Tibial nerve (tissue), 4 donors: ENCODE results near the gene RAD50. TPM values are rescaled to one million over a fixed set of nuclear protein-coding genes. Genes with fewer than 3 reads are reported as not detected.

Experiments
- DNase-seq, 2 donors: peaks; one replicate each; pipeline ENCODE4 v3.0.0-alpha.2; 2019; ENCODE audit warnings: low spot score in 2 of 2
- H3K27ac ChIP-seq, 4 donors: fragments of 200-600 bp; sonication (generic) in 3 of 4; one replicate each; pipeline ENCODE4 v1.5.1; 2017 to 2019; ENCODE audit warnings: mild to moderate bottlenecking in 1 of 4
- H3K27me3 ChIP-seq, 2 donors: fragments of 200-600 bp; sonication (generic) in 1 of 2; one replicate each; pipeline versions ENCODE4 v1.5.1 to v1.6.0; 2017 to 2019
- H3K36me3 ChIP-seq, 3 donors: fragments of 200-600 bp; sonication (generic); one replicate each; pipeline ENCODE4 v1.5.1; 2018 to 2019
- H3K4me1 ChIP-seq, 4 donors: fragments of 200-600 bp; sonication (generic) in 3 of 4; one replicate each; pipeline ENCODE4 v1.5.1; 2017 to 2019
- H3K4me3 ChIP-seq, 4 donors: fragments of 200-600 bp; sonication (generic) in 3 of 4; one replicate each; pipeline ENCODE4 v1.5.1; 2017 to 2019; ENCODE audit warnings: mild to moderate bottlenecking in 1 of 4, moderate library complexity in 1 of 4
- H3K9me3 ChIP-seq, 4 donors: fragments of 200-600 bp; sonication (generic) in 3 of 4; one replicate each; pipeline ENCODE4 v1.5.1; 2017 to 2019
- CTCF ChIP-seq, 5 experiments: fragments of 200-600 bp in 3 of 5; fragments of 450-650 bp in 2 of 5; sonication (generic) in 3 of 5; IDR thresholded peaks; one replicate each; pipeline ENCODE4 v1.5.1; 2016 to 2019; ENCODE audit warnings: antibody characterized with exemption in 5 of 5, mild to moderate bottlenecking in 3 of 5, moderate library complexity in 2 of 5
- EP300 ChIP-seq, 2 donors: sonication (generic); formaldehyde crosslinking; IDR thresholded peaks; one replicate each; pipeline ENCODE4 v1.6.1; 2017; ENCODE audit warnings: antibody characterized with exemption in 2 of 2, mild to moderate bottlenecking in 1 of 2
- POLR2A ChIP-seq, 2 donors: fragments of 450-650 bp; IDR thresholded peaks; one replicate each; pipeline ENCODE4 v1.6.1; 2017; ENCODE audit warnings: antibody characterized with exemption in 2 of 2, mild to moderate bottlenecking in 2 of 2, moderate library complexity in 2 of 2
- WGBS, 2 donors: methylation state at CpG; one replicate each; pipeline ENCODE4 v1.1.5; 2018; 5-methylcytosine and 5-hydroxymethylcytosine counted together
- total RNA-seq, 4 donors: library from RNA; depleted of rRNA; stranded (reverse); fragments of >200 nt; gene quantifications; one replicate each; pipeline ENCODE4 v1.1.0, GENCODE V29; 2016

Gene RAD50
- total RNA-seq, 4 donors from 2014 or later = 36.5 to 40.5 (median 39.2) TPM

GRCh38 chr5:132526290-132526973 is 30.3 kb upstream of the RAD50 start:
- TF ChIP-seq CTCF (IDR thresholded peaks at IDR 0.05) = peak; percentile 73 to 92 (median 77)
- TF ChIP-seq POLR2A (IDR thresholded peaks at IDR 0.05) = no peak
- Histone ChIP-seq H3K4me3 (no peak overlapping the region), H3K27ac (no peak overlapping the region), H3K27me3 (no peaks in the 10 kb centered on the region), H3K9me3 (peaks cover 0 to 6% (median 2%) of the 10 kb centered on the region in 4 donors), H3K4me1 (peaks cover 0 to 4% (median 0%) of the 10 kb centered on the region in 4 donors), H3K36me3 (no peaks in the 10 kb centered on the region)
- DNase-seq = peak in 1 of 2 donors; percentile 75
- 38 to 45% methylated on average over 11 of the region's 11 CpGs for WGBS, 2 donors

DNA sequence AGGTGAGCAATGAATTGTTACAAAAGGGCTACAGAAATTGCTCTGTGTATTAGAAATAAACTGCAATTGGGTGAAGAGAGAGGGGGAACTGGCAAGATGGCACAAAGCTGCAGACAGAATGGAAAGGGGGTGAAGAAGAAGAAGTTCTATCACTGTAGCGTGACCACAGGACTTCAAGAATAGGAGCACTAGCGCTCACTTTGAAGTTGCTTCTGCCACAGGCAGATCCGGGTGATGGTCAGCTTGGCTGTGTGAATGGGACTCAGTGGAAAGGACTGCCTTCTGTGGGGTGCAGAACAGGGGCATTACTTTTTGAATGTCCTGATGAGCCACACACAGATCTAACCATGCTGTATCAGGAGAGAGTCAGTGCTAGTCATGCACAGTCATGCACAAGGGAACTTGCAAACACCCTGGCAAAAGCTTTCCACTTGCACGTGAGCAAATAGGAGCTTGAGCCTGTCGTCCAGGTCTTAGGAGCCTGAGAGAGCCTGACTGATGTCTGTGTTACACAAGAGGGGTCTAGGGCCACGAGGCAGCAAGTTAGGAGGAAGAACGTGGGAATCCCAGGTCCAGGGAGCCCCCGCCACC is 29.7 kb upstream of the RAD50 start:
- Histone ChIP-seq H3K4me1 (peaks cover 0 to 4% (median 0%) of the 10 kb centered on the region in 4 donors), H3K27ac (no peak overlapping the region), H3K9me3 (no peaks in the 10 kb centered on the region), H3K27me3 (no peaks in the 10 kb centered on the region), H3K4me3 (no peak overlapping the region), H3K36me3 (no peaks in the 10 kb centered on the region)
- 65 to 68% methylated on average over 8 of the region's 8 CpGs for WGBS, 2 donors
- TF ChIP-seq POLR2A (IDR thresholded peaks at IDR 0.05) = no peak
- no peak for TF ChIP-seq EP300 (IDR thresholded peaks at IDR 0.05)
- TF ChIP-seq CTCF (IDR thresholded peaks at IDR 0.05) = no peak
- DNase-seq = no peak

- WGBS, 2 donors = 94 to 96% methylated on average over 2 of the region's 2 CpGs
- no peaks in the 10 kb centered on the region for H3K27me3 ChIP-seq
- H3K27ac ChIP-seq = no peak overlapping the region
Observed at GRCh38 chr5:132528021-132528420, 28.8 kb upstream of the RAD50 start.

DNA sequence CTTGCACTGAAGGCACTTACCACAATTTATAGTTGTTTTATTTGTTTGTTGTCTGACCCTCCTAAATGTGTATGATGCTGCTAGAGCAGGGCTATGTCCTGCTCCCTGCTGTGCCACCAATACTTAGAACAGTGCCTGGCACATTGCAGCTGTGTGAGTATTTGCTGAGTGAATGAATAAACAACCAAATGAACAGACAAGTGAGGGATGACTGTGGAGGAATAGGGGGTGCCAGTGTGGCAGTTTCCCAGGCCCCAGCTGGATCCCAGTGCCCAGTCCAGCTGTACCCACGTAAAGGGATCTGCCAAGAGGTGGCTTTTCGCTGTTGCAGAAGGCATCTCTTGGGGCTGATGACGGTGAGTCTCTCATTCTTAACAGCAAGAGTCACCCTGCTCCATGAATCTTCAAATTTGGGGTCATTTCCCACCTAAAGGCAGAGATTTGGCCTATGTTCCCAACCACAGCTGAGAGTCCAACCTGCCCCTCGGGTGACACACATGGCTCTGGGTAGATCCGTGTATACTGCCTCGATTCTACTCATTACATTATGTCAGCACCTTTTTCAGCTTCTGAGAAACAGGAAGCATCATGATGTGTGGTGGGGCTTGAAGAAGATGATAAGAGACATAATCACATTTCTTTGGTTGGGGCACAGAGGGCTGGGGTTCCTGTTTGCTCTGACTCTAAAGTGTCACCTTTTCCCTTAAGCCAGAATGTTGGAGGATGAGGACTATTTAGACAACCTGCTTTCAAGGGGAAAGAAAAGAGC is 27.7 kb upstream of the RAD50 start:
- Histone ChIP-seq H3K27me3 (no peaks in the 10 kb centered on the region), H3K4me1 (peaks cover 0 to 4% (median 0%) of the 10 kb centered on the region in 4 donors), H3K4me3 (no peak overlapping the region), H3K27ac (no peak overlapping the region), H3K9me3 (no peaks in the 10 kb centered on the region), H3K36me3 (no peaks in the 10 kb centered on the region)
- DNase-seq = no peak
- no peak for TF ChIP-seq CTCF (IDR thresholded peaks at IDR 0.05)
- TF ChIP-seq EP300 (IDR thresholded peaks at IDR 0.05) = no peak
- TF ChIP-seq POLR2A (IDR thresholded peaks at IDR 0.05) = no peak
- 81% methylated on average over 6 of the region's 6 CpGs for WGBS, 2 donors

More at GRCh38 chr5:132528021-132528420, 28.8 kb upstream of the RAD50 start:
- no peak for TF ChIP-seq EP300 (IDR thresholded peaks at IDR 0.05)
- TF ChIP-seq POLR2A (IDR thresholded peaks at IDR 0.05) = no peak
- TF ChIP-seq CTCF (IDR thresholded peaks at IDR 0.05) = no peak
- DNase-seq = no peak
- peaks cover 0 to 4% (median 0%) of the 10 kb centered on the region in 4 donors for H3K4me1 ChIP-seq
- no peaks in the 10 kb centered on the region for H3K9me3 ChIP-seq
- H3K4me3 ChIP-seq = no peak overlapping the region
- H3K36me3 ChIP-seq = no peaks in the 10 kb centered on the region

DNA sequence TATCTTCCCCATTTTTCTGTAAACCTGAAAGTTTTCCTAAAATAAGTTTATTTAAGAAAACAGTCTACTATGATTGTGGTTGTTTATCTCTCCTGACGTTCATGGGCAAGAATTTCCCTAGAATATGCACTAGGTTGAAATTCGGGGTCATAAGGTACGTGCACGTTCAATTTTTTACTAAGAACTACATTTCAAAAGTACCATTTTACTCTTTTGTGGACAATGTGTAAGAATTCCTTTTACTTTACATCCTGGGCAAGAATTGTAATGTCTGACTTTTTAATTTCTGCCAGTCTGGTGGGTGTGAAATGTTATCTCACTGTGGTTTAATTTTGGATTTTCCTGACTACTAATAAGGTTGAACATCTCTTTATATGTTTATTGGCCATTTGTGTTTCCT is 25.8 kb upstream of the RAD50 start:
- TF ChIP-seq EP300 (IDR thresholded peaks at IDR 0.05) (no peak), CTCF (IDR thresholded peaks at IDR 0.05) (no peak), POLR2A (IDR thresholded peaks at IDR 0.05) (no peak)
- no peak for DNase-seq
- Histone ChIP-seq H3K4me1 (peaks cover 0 to 4% (median 0%) of the 10 kb centered on the region in 4 donors), H3K36me3 (no peaks in the 10 kb centered on the region), H3K27me3 (no peaks in the 10 kb centered on the region), H3K9me3 (no peaks in the 10 kb centered on the region), H3K27ac (no peak overlapping the region), H3K4me3 (no peak overlapping the region)
- WGBS, 2 donors = 85 to 89% methylated on average over 4 of the region's 4 CpGs
